Left forelimb (tissue), 1 donor: Measurements from ENCODE around the gene UST.
"Not testable (repeated sequence)": the region's sequence is repeated elsewhere in the genome, so short reads cannot be mapped to it uniquely, and the experiment has no call there.

Source experiments
- DNase-seq: peaks from one replicate; pipeline ENCODE4 v3.0.0-alpha.2; 2018; ENCODE audit warnings: low spot score

UST gene

DNA sequence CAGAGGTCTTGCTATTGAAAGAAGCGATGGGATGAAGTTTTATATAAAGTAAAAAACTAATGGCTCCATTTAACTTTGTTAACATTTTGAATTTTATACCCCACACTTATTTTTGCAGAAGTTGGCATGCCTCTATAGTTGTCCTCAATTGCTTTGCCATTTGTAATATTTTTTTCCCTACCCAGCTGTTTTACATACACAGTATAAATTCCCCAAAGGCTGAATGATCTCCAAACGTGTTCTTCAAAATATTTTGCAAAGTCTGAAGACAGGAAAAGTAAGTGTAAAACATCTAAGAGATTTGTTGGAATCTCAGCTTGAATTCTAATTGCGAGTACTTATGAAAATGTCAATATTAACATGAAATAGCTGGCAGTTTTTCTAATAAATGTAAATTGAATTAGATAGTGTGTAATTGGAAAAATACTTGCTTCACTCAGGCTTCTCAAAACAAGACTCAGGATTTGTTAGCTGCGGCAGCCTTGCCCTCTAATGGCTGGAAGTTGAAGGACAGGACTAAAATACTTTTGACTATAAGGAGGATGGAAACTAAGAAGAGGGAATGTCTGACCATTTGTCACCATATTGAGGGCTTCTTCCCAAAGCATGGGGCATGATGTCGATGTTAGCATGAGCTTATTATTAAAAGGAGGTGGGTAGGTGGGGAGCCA is 226.8 kb downstream of the UST start:
- no peak for DNase-seq

DNA sequence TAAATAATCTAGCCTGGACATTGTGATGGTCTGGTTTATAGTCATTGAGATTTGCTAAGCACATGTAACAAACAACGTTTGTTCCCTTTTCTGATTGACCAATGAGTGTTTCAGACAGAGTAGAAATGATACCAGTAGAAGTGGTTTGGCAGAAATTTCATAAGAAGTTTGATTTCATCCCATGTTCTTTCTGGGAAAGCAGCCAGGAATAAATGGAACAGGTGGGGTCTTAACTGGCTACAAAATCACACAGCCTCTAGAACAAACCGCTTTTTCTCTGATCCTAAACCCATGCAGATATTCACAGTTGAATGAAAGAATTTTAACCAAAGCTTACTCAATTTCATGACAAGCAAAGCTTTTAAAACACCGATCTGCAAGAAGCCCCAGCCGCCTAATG is 227.5 kb downstream of the UST start:
- DNase-seq = no peak

DNA sequence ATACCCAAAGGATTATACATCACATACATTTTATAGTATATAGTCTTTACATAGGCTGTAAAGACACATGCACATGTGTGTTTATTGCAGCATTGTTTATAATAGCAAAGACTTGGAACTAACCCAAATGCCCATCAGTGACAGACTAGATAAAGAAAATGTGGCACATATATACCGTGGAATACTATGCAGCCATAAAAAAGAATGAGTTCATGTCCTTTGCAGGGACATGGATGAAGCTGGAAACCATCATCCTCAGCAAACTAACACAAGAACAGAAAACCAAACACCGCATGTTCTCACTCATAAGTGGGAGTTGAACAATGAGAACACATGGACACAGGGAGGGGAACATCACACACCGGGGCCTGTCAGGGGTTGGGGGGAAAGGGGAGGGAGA is 231.5 kb downstream of the UST start:
- not testable (repeated sequence) for DNase-seq

DNA sequence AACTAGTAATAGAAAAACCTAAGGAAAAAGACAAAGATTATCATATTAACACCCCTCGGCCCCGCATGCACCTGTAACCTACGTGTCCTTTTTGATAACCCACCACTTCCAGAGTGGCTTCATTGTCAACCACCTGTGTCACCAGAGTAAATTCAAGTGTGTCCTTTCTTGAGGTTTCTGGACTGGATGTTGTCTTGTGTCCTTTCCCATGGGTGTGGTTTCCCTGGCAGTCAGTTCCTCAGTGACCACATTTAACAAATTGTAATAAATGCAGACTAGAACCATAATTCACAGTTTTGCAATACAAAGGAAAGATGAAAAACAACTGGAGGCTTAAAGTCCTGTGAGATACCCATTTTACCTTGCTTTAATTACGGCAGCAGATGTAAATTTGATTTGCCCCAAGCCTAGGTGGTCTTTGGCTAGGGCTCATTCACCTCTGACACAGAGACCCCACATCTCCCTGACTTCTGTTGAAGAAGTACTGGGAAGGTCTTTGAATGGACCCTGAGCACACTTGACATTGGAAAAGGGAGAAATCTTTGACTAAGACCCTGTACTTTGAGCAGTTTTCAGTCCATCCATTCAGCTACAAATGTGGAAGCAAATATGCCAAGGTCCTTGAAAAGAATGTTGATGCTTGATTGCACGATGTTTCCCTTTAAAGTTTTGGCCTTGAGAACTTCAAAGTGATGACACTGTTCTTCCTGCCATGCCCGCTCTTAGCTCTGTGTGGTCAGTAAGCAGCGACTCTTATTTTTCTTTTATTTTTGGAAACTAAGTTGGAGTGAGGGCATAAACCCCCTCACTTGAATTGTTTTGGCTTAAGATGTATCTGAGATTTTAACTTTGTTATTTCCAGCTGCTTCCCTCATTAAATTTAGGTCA is 232.4 kb downstream of the UST start:
- no peak for DNase-seq

DNA sequence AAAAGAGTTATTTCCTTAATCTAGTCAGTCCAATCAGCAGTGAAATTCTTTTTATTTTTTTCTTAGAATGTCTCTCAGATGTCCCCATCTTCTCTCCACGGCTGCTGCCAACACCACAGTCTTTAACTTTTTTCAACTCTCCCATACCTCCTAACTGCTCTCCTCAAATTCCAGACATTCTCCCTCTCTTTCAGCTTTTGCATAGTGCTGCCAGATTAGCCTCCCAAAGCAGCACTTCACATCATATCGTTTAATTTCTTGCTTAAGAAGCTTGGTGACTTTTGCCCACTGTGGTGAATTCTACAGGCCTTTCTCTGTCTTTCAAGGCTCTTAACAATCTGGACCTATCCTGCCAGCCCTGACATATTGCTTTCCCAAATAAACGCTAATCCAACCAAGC is 233.4 kb downstream of the UST start:
- no peak for DNase-seq

DNA sequence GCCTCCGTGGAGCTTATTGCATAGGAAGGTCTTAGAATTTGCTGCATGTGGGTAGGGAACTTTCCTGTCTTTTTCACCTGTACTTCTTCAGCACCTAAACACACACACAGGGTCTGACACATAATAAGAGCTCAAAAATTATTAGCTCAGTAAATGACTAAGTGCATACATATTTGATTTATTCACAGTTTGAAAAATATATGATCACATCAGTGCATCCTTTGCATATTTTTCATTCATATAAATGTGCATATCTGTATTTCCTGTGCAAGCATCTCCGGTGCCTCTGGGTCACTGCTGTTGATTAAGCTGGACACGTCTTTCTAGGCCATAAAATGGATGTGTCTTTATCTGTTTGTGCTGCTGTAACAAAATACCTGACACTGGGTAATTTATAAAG is 234.7 kb downstream of the UST start:
- DNase-seq = no peak

DNA sequence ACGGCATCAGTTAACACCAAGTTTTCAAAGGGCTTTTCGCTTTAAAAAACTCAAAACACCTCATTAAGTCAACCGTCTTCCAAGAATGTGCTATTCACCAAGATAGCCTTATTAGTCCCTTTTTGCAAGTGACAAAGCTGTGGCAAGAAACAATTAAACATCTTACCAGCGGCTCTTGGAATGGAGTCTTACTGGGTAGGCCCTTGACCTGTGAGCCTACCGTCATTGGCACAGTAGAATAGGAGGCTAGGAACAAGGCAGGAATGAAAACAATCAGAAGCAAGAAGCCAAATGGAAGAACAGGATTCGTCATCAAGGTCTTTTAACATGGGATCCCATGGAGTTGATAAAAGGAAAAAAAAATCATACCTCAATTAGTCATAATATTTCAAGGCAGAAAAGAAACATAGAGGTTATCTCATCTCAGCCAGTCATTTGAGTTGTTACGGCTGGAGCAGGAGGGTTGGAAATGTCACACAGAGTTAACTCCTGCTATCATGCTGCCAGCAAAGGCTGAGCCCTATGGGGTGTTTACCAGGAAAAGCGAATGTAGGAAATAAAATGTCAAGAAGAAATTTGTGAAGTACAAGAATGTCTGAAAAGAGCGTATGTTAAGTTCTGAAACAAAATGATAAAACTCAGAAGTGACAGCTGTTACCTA is 236.4 kb downstream of the UST start:
- no peak for DNase-seq

DNA sequence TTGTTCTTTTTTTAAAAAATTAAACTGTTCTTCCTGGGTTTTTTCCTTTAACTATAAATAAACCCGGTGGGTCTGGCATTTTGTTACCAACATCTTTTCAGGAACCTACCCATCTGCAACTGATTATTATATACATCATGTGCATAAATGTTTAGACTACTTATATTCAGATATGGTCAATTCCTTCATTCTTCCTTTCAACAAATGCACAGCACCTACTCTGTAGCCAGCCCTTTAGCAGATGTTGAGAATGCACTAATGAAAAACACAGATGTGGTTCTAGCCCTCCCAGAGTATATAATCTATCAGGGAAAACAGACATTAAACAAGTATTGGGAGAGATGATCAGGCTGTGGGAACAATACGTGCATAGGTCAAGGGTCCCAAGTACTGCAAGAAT is 237.1 kb downstream of the UST start:
- DNase-seq = no peak

DNA sequence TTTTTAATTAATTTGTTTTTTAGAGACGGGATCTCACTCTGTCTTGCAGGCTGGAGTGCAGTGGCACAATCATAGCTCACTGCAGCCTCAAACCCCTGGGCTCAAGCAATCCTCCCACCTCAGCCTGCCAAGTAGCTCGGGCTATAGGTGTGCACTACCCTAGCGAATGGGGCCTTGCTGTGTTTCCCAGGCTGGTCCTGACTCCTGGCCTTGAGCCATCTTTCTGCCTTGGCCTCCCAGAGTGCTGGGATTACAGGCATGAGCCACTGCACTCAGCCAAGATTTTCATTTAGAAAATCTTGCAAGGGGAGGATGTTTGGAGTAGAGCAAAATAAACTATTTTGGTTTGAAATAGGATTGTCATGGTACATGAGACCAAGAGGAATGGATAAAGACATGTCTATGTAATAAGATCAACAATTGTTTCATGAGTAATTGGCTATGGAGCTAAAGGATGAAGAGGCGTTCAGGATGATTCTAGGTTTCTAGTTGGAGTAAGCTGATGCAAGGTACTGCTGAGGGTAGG is 237.8 kb downstream of the UST start:
- no peak for DNase-seq

DNA sequence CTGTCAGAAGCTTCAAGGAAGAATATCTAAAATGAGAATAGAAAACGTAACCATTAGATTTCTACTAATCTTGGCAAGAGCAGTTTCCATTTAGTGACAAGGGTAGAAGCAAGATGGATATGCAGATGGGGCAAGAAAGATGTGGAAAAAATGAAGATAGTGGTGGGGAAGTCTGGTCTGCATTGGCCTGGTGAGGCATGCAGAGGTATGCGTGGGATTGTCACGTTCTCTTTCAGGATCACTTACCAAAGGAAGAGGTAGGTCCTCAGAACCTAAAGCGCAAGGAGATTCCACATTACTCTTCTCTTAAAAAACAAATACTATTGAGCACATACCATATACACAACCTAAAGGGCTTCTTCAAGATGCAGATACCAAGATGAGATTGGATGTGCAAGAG is 238.7 kb downstream of the UST start:
- DNase-seq = no peak

DNA sequence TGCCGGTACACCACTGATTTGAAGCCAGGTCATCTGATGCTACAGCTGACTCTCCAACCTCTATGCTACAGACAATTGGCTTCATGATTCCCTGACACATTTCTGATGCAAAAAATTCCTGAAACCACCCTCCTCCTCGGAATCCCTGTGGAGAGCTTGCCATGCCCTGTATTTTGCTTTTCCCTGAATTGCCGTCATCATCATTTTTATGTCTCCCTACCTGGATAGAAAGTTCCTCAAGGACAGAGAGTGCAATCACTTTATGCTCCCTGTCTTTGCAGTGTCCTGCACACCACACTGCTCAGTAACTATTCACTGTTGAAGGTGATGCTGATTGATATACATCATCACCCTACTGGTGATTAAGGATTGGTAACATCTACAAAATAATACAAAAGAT is 239.8 kb downstream of the UST start:
- no peak for DNase-seq

DNA sequence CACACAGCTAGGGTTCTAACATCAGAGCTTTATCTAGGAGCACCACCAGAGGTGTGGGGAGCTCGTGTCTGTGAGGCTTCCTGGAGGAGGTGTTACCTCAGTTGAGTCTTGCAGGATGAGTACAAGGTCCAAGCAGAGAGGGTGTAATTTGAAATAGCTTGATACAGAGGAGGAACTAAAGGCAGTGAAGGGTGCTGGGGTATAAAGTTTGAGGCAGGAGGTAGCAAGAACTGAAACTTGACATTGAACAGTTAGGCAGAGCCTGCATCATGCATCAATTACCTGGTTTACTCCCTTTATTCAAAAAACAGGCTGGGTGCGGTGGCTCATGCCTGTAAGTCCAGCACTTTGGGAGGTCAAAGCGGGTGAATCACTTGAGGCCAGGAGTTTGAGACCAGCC is 241.2 kb downstream of the UST start:
- DNase-seq = no peak

DNA sequence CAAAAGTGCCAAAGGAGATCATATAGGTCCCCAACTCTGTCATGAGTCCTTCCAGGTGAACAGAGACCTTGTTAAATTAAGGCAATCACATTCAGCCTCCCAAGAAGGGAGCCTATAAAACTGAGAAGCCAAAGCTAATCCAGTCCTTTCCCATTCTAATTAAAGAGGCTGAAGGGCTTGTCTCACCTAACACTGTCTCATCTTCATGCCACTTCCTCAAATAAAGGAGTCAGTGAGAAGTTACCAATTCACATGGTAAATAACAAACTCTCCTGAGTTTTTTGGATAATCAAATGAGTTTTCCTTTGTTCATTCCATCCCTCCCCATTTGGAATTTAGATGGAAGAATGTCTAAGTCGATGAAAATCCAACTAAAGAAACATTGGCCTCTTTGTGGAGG is 242.8 kb downstream of the UST start:
- DNase-seq = no peak

DNA sequence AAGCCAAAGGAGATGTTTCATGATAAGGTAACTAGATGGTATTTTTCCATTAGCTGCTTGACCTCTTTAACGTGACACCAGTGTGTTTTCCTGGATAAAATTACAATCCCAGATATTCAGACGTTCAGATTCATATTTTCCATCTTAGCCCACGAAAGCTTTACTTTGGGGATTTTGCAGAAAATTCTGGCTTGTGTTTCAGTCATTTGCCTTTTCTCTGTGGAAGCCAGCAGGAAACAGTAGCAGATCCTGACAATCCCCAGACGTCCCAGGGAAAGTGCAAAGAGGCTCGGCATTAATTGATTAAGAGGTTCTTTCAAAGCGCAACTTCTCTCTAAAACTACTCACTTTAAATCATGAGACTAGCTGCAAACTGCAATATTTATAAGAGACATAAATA is 243.6 kb downstream of the UST start:
- DNase-seq = no peak

DNA sequence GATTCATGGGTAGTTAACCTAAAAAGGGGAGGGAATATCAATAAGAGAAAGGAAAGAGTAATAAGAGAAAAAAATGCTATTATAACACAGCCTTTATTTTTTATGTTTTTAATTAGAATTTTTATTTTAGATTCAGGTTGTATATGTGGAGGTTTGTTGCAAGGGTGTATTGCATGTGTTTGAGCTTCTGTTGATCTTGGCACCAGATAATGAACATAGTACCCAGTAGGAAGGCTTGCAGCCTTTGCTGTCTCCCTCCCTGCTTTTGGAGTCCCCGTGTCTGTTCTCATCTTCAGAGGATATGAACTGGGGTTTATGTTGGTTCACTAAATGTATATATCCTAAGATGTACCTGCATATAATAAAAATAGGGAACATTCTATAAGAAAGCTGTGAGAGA is 250.0 kb downstream of the UST start:
- no peak for DNase-seq

DNA sequence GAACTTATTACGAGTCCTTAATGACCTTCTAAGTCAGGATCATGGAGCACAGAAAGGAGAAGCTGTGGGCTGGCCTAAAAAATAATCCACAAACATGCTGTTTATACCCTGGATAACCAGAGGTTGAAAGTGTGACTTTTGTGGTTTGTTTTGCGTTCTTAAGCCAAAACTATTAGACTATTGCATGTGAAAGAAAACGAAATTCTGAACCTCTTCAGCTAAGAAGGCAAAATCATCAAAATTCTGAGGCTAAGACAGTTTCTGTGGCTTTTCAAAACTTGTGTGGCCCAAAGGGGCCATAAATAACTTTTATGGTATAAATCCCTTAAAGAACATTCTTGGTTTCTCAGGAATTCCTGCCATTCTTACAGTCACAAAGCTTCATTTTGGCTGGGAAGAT is 251.0 kb downstream of the UST start:
- DNase-seq = no peak

DNA sequence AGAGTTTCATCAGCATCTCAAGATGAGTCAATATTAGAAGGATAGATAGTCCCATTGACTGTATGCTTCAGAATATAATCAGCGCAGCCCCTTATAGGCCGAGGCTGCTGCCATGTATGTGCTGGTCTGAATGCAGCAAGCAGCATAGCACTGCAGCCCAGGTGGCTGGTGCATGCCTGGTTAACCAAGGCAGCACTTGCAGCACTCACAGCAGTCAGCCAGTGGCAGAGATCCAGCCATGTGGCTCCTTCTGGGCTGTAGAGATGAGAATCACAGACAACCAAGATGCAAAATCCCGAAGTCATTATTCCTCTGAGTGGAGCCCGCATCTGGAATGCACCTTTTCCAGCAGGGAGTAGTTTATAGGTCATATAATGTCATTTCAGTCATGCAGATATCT is 251.9 kb downstream of the UST start:
- DNase-seq = no peak

DNA sequence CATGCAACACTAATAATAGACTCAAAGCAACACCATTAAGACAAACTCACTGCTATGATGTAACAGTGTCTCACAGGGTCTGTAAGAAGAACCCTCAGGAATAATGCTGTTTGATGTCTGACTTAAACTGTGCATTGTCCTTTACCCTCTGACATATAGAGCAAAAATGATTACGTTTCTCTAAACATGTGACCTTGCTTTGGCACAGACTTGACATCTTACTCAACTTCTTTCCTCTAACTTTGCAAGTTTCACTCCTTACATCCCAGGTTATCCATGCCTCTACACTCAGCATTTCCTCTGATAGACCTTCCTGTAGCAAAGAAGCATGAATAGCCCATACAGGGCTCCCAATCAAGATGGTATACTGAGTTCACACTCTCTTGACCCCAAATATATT is 252.7 kb downstream of the UST start:
- no peak for DNase-seq

DNA sequence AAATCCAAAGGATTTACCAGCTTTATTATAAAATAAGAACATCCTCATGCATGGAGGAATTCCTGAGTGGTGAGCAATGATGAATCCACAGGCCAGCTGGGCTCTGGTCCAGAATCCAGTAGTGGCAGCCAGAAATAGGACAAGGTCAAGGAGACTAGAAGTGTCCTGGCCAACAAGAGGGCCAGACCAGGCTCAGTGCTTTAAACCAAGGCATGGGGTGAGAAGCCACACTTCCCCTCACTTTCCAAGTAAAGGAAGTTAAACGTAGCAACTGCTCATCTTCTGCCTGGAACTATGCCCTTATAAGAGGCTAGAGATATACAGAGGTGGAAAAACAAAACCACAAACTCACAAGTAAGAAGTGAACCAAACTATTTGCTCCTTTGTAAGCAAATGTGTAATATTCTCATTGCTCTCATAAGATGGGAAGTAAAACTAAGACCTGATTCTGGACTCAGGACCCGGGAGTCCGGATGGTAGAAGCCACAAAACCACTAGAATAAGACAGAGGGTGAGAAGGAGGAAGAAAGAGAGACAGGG is 253.2 kb downstream of the UST start:
- DNase-seq = no peak

DNA sequence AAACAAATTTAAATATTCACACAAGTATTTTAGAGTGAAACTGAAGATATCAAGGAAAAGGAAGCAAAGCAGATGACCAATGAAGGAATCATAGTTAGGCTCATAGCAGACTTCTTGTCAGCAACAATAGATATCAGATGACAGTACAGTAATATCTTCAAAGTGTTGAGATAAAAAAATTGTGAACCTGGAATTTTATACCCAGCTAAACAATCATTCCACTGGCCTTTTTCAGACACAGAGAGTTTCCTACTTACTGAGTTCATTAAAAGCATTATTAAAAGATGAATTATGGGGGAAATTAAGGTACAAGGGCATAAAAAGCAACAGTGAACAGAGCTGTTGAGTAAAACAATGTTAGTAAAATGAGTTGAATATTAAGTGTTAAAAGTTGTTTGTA is 254.6 kb downstream of the UST start:
- DNase-seq = no peak

DNA sequence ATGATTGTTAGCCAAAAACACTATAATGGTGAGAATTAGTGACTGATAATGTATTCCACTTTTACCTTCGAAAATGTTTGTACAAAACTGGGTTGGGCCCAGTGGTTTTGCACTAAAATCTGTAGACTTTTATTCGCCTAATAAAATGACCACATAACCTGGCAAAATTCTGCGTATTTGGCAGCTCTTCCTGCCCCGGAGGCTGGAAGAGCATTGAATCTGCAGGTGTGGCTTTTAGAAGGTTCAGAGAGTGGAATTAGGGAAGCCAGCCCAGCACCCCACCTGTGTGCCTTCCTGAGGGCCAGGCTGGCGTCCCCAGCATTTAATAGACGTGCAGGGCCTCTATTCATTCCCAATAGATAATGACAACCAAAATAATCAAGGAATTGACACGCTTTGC is 256.7 kb downstream of the UST start:
- DNase-seq = no peak

DNA sequence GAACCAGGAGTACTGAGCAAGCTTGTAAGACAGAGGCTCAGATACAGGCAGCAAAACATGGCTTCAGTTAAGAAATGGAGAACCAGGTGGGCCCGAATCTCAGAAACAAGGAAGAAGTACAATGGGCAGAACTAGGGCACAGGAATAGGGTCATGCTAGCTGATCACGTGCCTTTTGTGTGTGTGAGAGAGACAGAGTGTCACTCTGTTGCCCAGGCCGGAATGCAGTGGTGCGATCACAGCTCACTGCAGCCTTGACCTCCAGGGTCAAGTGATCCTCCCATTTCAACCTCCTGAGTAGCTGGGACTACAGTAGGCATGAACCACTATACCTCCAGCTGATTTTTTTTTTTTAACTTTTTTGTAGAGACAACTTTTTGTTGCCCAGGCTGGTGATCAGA is 257.8 kb downstream of the UST start:
- no peak for DNase-seq

DNA sequence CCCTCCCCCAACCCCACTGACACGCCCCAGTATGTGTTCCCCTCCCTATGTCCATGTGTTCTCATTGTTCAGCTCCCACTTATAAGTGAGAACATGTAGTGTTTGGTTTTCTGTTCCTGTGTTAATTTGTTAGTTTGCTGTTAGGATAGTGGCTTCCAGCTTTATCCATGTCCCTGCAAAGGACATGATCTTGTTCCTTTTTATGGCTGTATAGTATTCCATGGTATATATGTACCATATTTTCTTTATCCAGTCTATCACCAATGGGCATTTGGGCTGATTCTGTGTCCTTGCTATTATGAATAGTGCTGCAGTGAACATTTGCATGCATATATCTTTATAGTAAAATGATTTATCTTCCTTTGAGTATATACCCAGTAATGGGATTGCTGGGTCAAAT is 259.4 kb downstream of the UST start:
- DNase-seq = not testable (repeated sequence)
